Mucosa of descending colon (tissue), 3 donors: ENCODE data around the gene MCM9. TPM values are rescaled to one million over a fixed set of nuclear protein-coding genes. Genes with fewer than 3 reads are reported as not detected.

Experiments
- ATAC-seq: fragments of 200-7000 bp; cut with Tn5 transposase; one replicate; pipeline ENCODE4 v1.9.1; 2020; ENCODE audit warnings: mild to moderate bottlenecking, moderate library complexity
- DNase-seq, 3 donors: peaks; one replicate each; pipeline ENCODE4 v3.0.0-alpha.2; 2020
- H3K36me3 ChIP-seq: fragments of 200-600 bp; one replicate; pipeline ENCODE4 v1.8.0; 2021; ENCODE audit warnings: low read depth, mild to moderate bottlenecking
- H3K4me1 ChIP-seq: fragments of 200-600 bp; one replicate; pipeline ENCODE4 v1.8.0; 2021; ENCODE audit warnings: low read depth, mild to moderate bottlenecking
- H3K4me3 ChIP-seq: fragments of 200-600 bp; one replicate; pipeline ENCODE4 v1.8.0; 2021; ENCODE audit warnings: mild to moderate bottlenecking
- H3K9me3 ChIP-seq: fragments of 200-600 bp; one replicate; pipeline ENCODE4 v1.8.0; 2021; ENCODE audit warnings: mild to moderate bottlenecking
- CTCF ChIP-seq: fragments of 200-600 bp; IDR thresholded peaks from one replicate; pipeline ENCODE4 v1.8.0; 2022; ENCODE audit warnings: antibody characterized with exemption, mild to moderate bottlenecking
- intact Hi-C, 2 donors: fragments of 100-400 bp; cut with DNase I in 1 of 2; cut with micrococcal nuclease in 1 of 2; formaldehyde crosslinking; loops; one replicate each; pipeline versions ENCODE4 v1.11.0 to v1.11.1; 2022; cut with DNase I, micrococcal nuclease
- total RNA-seq, 3 donors: library from RNA; stranded (reverse); fragmentation: NEBNext Ultra II Directional in 2 of 3; extraction: Animal tissue kit (Norgen Biotek cat#: 25700) in 2 of 3; gene quantifications; one replicate each; pipeline versions ENCODE4 v1.2.1 to v1.2.4, GENCODE V29; 2021 to 2023
- donor health status: DM: no; HTN: no; CAD: no; lungs with moderate emphysema.
- donor health status: DM: no; HTN: no; CAD: no.
- donor health status: DM: no; HTN: yes; CAD: no.

MCM9 gene
- total RNA-seq, 3 donors from 2014 or later: 15.7 to 26.3 (median 20.9) TPM

DNA sequence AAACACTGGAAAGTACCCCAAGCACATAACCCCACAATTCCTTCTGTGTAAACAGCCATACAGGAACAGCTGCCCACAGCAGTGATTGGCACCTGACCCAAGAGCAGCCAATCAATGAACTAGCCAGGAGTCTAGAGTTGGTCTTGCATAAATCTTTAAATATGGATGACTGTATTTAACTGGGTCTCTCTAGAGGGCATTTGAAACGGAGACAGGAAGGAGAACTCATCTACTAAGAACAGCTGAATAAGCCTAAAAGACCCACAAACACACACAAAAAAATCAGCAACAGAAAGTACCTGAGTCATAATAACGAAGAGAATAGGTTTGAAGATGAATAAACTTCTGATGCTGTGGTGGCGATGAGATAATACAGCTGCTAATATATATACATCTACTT, 90.0 kb downstream of the MCM9 start:
- H3K9me3 ChIP-seq: no peaks in the 10 kb centered on the region
- intact Hi-C loops: no loop called here
- H3K36me3 ChIP-seq: no peaks in the 10 kb centered on the region
- no peak overlapping the region for H3K4me3 ChIP-seq
- TF ChIP-seq CTCF: no peak
- DNase-seq (no peak), ATAC-seq (no peak)
- H3K4me1 ChIP-seq: no peaks in the 10 kb centered on the region

- no peaks in the 10 kb centered on the region for H3K36me3 ChIP-seq
Observed at GRCh38 chr6:118843685-118844390, 91.1 kb downstream of the MCM9 start.

DNA sequence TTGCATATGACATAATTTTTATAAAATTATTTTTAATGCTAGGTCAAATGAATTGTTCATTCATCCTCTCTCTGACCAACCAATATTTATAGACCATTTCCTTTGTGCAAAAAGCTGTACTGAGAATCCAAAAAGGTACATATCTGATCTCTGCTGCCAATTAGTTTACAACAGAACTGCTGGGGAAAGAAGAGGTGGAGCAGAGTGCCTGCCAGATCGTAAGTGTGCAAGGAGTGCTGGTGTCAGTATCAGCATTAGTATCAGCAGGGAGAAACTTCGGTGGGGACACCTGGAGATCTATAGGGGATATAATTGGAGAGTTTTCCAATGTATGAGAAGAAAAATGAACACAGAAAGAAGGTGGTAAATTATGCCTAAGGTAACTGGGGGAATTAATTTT, 104.3 kb downstream of the MCM9 start:
- H3K9me3 ChIP-seq: peaks cover 5% of the 10 kb centered on the region
- TF ChIP-seq CTCF: no peak
- DNase-seq (no peak), ATAC-seq (no peak)
- no peaks in the 10 kb centered on the region for H3K4me1 ChIP-seq
- intact Hi-C loops: no loop called here
- no peak overlapping the region for H3K4me3 ChIP-seq
- H3K36me3 ChIP-seq: no peaks in the 10 kb centered on the region

More at GRCh38 chr6:118843685-118844390, 91.1 kb downstream of the MCM9 start:
- DNase-seq (no peak), ATAC-seq (no peak)
- TF ChIP-seq CTCF: no peak
- no peaks in the 10 kb centered on the region for H3K9me3 ChIP-seq
- no peak overlapping the region for H3K4me3 ChIP-seq
- intact Hi-C loops: no loop called here
- H3K4me1 ChIP-seq: no peaks in the 10 kb centered on the region

GRCh38 chr6:118829817-118830478, 105.0 kb downstream of the MCM9 start:
- H3K36me3 ChIP-seq: no peaks in the 10 kb centered on the region
- TF ChIP-seq CTCF: no peak
- no peak for DNase-seq

DNA sequence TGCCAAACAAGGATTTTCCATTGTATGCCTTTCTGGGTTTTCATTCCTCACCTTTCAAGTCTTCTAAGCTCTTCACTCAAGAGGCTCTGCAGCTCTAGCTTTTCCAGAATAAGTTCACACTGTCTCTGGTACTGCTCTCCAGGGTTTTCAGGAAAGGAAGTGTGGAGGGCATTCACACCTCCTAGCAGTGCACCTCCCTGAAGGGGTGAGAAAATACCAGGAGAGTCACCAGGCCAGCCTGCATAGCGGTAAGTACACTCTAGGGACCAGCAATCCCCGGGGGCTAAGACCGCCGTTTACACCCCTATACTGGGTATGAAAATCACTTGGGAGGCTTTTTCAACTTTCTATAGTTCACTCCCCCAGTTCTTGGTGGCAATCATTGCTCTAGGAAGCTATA, 108.9 kb downstream of the MCM9 start:
- no peak for ATAC-seq

More at GRCh38 chr6:118829817-118830478, 105.0 kb downstream of the MCM9 start:
- no peaks in the 10 kb centered on the region for H3K4me1 ChIP-seq
- no peak for ATAC-seq
- no peak overlapping the region for H3K4me3 ChIP-seq
- H3K9me3 ChIP-seq: no peaks in the 10 kb centered on the region
- intact Hi-C loops: no loop called here

More for the DNA sequence above, 108.9 kb downstream of the MCM9 start:
- H3K9me3 ChIP-seq: no peaks in the 10 kb centered on the region
- no peaks in the 10 kb centered on the region for H3K4me1 ChIP-seq
- no peak for TF ChIP-seq CTCF
- DNase-seq: no peak
- H3K4me3 ChIP-seq: no peak overlapping the region
- intact Hi-C loops: no loop called here
- no peaks in the 10 kb centered on the region for H3K36me3 ChIP-seq
